Adipose tissue (tissue), 3 donors: Measurements from ENCODE around the gene AUH. TPM values are rescaled to one million over a fixed set of nuclear protein-coding genes. Genes with fewer than 3 reads are reported as not detected.

Experiments
- H3K27ac ChIP-seq: one replicate; pipeline ENCODE4 v1.5.1; 2013; ENCODE audit warnings: low read depth, low read length
- WGBS, 3 donors: extraction: QIAGEN DNeasy Blood & Tissue Kit; methylation state at CpG; one replicate each; pipeline ENCODE4 v1.1.7; 2013; 5-methylcytosine and 5-hydroxymethylcytosine counted together
- polyA plus RNA-seq, 3 donors: library from polyadenylated mRNA; stranded (reverse); fragments of 200-250 nt; gene quantifications; one replicate each; pipeline ENCODE4 v1.2.3, GENCODE V29; 2013
- donor health status: healthy with polysubstance abuse.
- donor health status: Bipolar disorder and iron deficiency.
- donor health status: healthy.

AUH gene
- polyA plus RNA-seq, 3 donors, result 12.8 to 20.2 (median 19.5) TPM

- H3K27ac ChIP-seq, result no peak overlapping the region
- 75 to 79% (median 76%) methylated on average over 5 of the region's 5 CpGs for WGBS, 3 donors
These were observed 122.2 kb downstream of the AUH start for GRCh38 chr9:91239367-91240111.

- WGBS, 3 donors, result 84 to 93% (median 86%) methylated on average over 2 of the region's 2 CpGs
- no peak overlapping the region for H3K27ac ChIP-seq
These were observed 127.2 kb downstream of the AUH start for GRCh38 chr9:91234523-91234922.

- 95 to 97% (median 97%) methylated on average over 2 of the region's 2 CpGs for WGBS, 3 donors
- H3K27ac ChIP-seq, result no peak overlapping the region
These were observed 130.1 kb downstream of the AUH start for GRCh38 chr9:91231619-91232018.

- no peak overlapping the region for H3K27ac ChIP-seq
- 91 to 96% (median 93%) methylated on average over 5 of the region's 5 CpGs for WGBS, 3 donors
These were observed 138.7 kb downstream of the AUH start for GRCh38 chr9:91223000-91223399.

- H3K27ac ChIP-seq, result no peak overlapping the region
- WGBS, 3 donors, result 91 to 95% (median 95%) methylated on average over 6 of the region's 6 CpGs
These were observed 139.3 kb downstream of the AUH start for GRCh38 chr9:91222457-91222856.

- no peak overlapping the region for H3K27ac ChIP-seq
- 85 to 92% (median 85%) methylated on average over 6 of the region's 6 CpGs for WGBS, 3 donors
These were observed 140.4 kb downstream of the AUH start for GRCh38 chr9:91221332-91221731.

- no peak overlapping the region for H3K27ac ChIP-seq
- WGBS, 3 donors, result 86 to 92% (median 89%) methylated on average over 12 of the region's 12 CpGs
These were observed 141.1 kb downstream of the AUH start for GRCh38 chr9:91220491-91221135.

GRCh38 chr9:91220021-91220420, 141.7 kb downstream of the AUH start:
- H3K27ac ChIP-seq, result no peak overlapping the region

GRCh38 chr9:91219557-91219956, 142.2 kb downstream of the AUH start:
- H3K27ac ChIP-seq, result no peak overlapping the region
- 71 to 85% (median 84%) methylated on average over 1 of the region's 1 CpG for WGBS, 3 donors

More at GRCh38 chr9:91220021-91220420, 141.7 kb downstream of the AUH start:
- WGBS, 3 donors, result 85 to 92% (median 86%) methylated on average over 4 of the region's 4 CpGs

GRCh38 chr9:91217388-91217787, 144.3 kb downstream of the AUH start:
- 94 to 100% (median 95%) methylated on average over 1 of the region's 1 CpG for WGBS, 3 donors
- no peak overlapping the region for H3K27ac ChIP-seq

- no peak overlapping the region for H3K27ac ChIP-seq
- WGBS, 3 donors, result 49 to 58% (median 57%) methylated on average over 3 of the region's 3 CpGs
These were observed 146.9 kb downstream of the AUH start for GRCh38 chr9:91214867-91215266.

- H3K27ac ChIP-seq, result no peak overlapping the region
- WGBS, 3 donors, result 87 to 91% (median 90%) methylated on average over 4 of the region's 4 CpGs
These were observed 147.6 kb downstream of the AUH start for GRCh38 chr9:91214086-91214485.

- WGBS, 3 donors, result 90 to 94% (median 91%) methylated on average over 10 of the region's 10 CpGs
- H3K27ac ChIP-seq, result no peak overlapping the region
These were observed 149.0 kb downstream of the AUH start for GRCh38 chr9:91212596-91213243.

GRCh38 chr9:91211919-91212318, 149.8 kb downstream of the AUH start:
- no peak overlapping the region for H3K27ac ChIP-seq
- 40 to 59% (median 59%) methylated on average over 5 of the region's 5 CpGs for WGBS, 3 donors

- no peak overlapping the region for H3K27ac ChIP-seq
- 36 to 90% (median 89%) methylated on average over 7 of the region's 7 CpGs for WGBS, 3 donors
These were observed 150.3 kb downstream of the AUH start for GRCh38 chr9:91211414-91211813.

- 67 to 83% (median 73%) methylated on average over 6 of the region's 6 CpGs for WGBS, 3 donors
- H3K27ac ChIP-seq, result no peak overlapping the region
These were observed 151.4 kb downstream of the AUH start for GRCh38 chr9:91210318-91210717.

- WGBS, 3 donors, result 88 to 91% (median 89%) methylated on average over 5 of the region's 5 CpGs
- H3K27ac ChIP-seq, result peak overlapping the region; percentile 35
These were observed 152.9 kb downstream of the AUH start for GRCh38 chr9:91208837-91209236.

GRCh38 chr9:91208419-91208745, 153.3 kb downstream of the AUH start:
- H3K27ac ChIP-seq, result peak overlapping the region; percentile 48
- WGBS, 3 donors, result 36 to 56% (median 43%) methylated on average over 3 of the region's 3 CpGs

- H3K27ac ChIP-seq, result no peak overlapping the region
- 8 to 11% (median 11%) methylated on average over 8 of the region's 8 CpGs for WGBS, 3 donors
These were observed 153.8 kb downstream of the AUH start for GRCh38 chr9:91207729-91208418.
